ENCODE data around the gene TNF. TPM values are rescaled to one million over a fixed set of nuclear protein-coding genes. Genes with fewer than 3 reads are reported as not detected.

Gene TNF
- total and polyA plus RNA-seq, 2 of the 13 experiments (the other 11 are each of a cell fraction or from before 2014, with no cell fraction given), result not detected

- TF ChIP-seq AKNA (CRISPR knock-in tag; IDR thresholded peaks at IDR 0.05; ENCODE audit: borderline replicate concordance) (no peak), KAT8 (CRISPR knock-in tag; IDR thresholded peaks at IDR 0.05) (peak; percentile 63; the same call in 1 of the 2 replicates), SP2 (CRISPR knock-in tag; IDR thresholded peaks at IDR 0.05) (peak; percentile 74), BCLAF1 (IDR thresholded peaks at IDR 0.05) (no peak), HINFP (CRISPR knock-in tag; IDR thresholded peaks at IDR 0.05; ENCODE audit: low read depth) (no peak), U2AF1 (optimal IDR thresholded peaks at IDR 0.05; ENCODE audit: low read depth, low read length) (no peak), POGZ (CRISPR knock-in tag; IDR thresholded peaks at IDR 0.05) (no peak; the same call in 1 of the 2 replicates), ZMAT5 (CRISPR knock-in tag; IDR thresholded peaks at IDR 0.05; ENCODE audit: borderline replicate concordance, low read depth) (no peak), ZNF737 (CRISPR knock-in tag; IDR thresholded peaks at IDR 0.05; ENCODE audit: borderline replicate concordance) (no peak), MYC (CRISPR knock-in tag; IDR thresholded peaks at IDR 0.05; ENCODE audit: borderline replicate concordance) (peak; percentile 54; the same call in 1 of the 2 replicates), HMG20B (CRISPR knock-in tag; conservative IDR thresholded peaks at IDR 0.05) (no peak), ZNF614 (CRISPR knock-in tag; IDR thresholded peaks at IDR 0.05; ENCODE audit: borderline replicate concordance) (no peak), TAF1 (CRISPR knock-in tag; IDR thresholded peaks at IDR 0.05) (no peak; the same call in 1 of the 2 replicates), ARID3A (IDR thresholded peaks at IDR 0.05; ENCODE audit: low read depth, low read length) (peak; percentile 56), ZNF547 (CRISPR knock-in tag; IDR thresholded peaks at IDR 0.05) (no peak; the same call in 1 of the 2 replicates), TCF7L2 (IDR thresholded peaks at IDR 0.05; ENCODE audit: low read depth, low read length) (no peak), JARID2 (CRISPR knock-in tag; IDR thresholded peaks at IDR 0.05; ENCODE audit: insufficient replicate concordance) (no peak)
Measured at GRCh38 chr6:31619805-31620585, 44.6 kb downstream of the TNF start (continued).
